SK-N-SH (cell line): Measurements from ENCODE around the gene MAP4K4. TPM values are rescaled to one million over a fixed set of nuclear protein-coding genes. Genes with fewer than 3 reads are reported as not detected.

Source experiments
- CTCF ChIA-PET: fragments of 300-600, 350-600 bp; formaldehyde crosslinking; extraction: SDS; loops from one replicate; lab custom pipeline; 2021; lab: Yijun Ruan, JAX
- POLR2A ChIA-PET: fragments of 350-600 bp; sonication (Branson Sonifier 250); formaldehyde crosslinking; extraction: SDS; loops from one replicate; lab custom pipeline; 2020; ENCODE audit warnings: antibody characterized with exemption, inconsistent platforms; lab: Yijun Ruan, JAX
- DNase-seq: peaks from one replicate; pipeline ENCODE4 v3.0.0; 2012
- H2AFZ ChIP-seq: fragments of 200-600 bp; sonication (generic); 2 replicates; pipeline ENCODE4 v1.8.1; 2016; ENCODE audit warnings: antibody characterized with exemption, mild to moderate bottlenecking, low read depth
- H3F3A ChIP-seq: fragments of 200-600 bp; sonication (generic); replicated peaks from 2 replicates; pipeline ENCODE3; 2016; ENCODE audit warnings: antibody characterized with exemption, mild to moderate bottlenecking; ENCODE audit not compliant: insufficient read depth
- H3K27ac ChIP-seq, 2 experiments: fragments of 200-500 bp in 1 of 2; fragments of 200-600 bp in 1 of 2; sonication (Bioruptor generic) in 1 of 2; sonication (generic), shearing (Covaris generic) in 1 of 2; 2 replicates each; pipeline versions ENCODE4 v1.5.1 to v1.6.1; 2014 to 2016; ENCODE audit warnings: low read depth in 2 of 2, inconsistent platforms in 1 of 2, low read length in 1 of 2, mild to moderate bottlenecking in 1 of 2, mixed read lengths in 1 of 2
- H3K27me3 ChIP-seq: fragments of 200-600 bp; sonication (generic), shearing (Covaris generic); 2 replicates; pipeline ENCODE4 v1.6.1; 2016; ENCODE audit warnings: mixed run types; ENCODE audit not compliant: insufficient read depth
- H3K36me3 ChIP-seq, 2 experiments: fragments of 200-500 bp in 1 of 2; fragments of 200-600 bp in 1 of 2; sonication (Bioruptor generic) in 1 of 2; sonication (generic) in 1 of 2; replicated peaks in 1 of 2; 2 replicates each; pipeline versions ENCODE3 to v1.5.1; 2014 to 2016; ENCODE audit warnings: low read length in 1 of 2, mild to moderate bottlenecking in 1 of 2; ENCODE audit not compliant: insufficient read depth in 2 of 2, control insufficient read depth in 1 of 2
- H3K4me1 ChIP-seq, 2 experiments: fragments of 200-500 bp in 1 of 2; fragments of 200-600 bp in 1 of 2; sonication (Bioruptor generic) in 1 of 2; sonication (generic), shearing (Covaris generic) in 1 of 2; 2 replicates each; pipeline versions ENCODE4 v1.5.1 to v1.6.1; 2014 to 2016; ENCODE audit warnings: low read depth in 1 of 2, low read length in 1 of 2, mixed run types in 1 of 2; ENCODE audit not compliant: insufficient read depth in 2 of 2, control insufficient read depth in 1 of 2
- H3K4me2 ChIP-seq: fragments of 200-600 bp; sonication (generic), shearing (Covaris generic); 2 replicates; pipeline ENCODE4 v1.6.1; 2017; ENCODE audit warnings: mixed run types
- H3K4me3 ChIP-seq, 2 experiments: fragments of 200-500 bp in 1 of 2; fragments of 200-600 bp in 1 of 2; sonication (Bioruptor generic) in 1 of 2; sonication (generic), shearing (Covaris generic) in 1 of 2; 2 replicates each; pipeline versions ENCODE4 v1.5.1 to v1.8.1; 2014 to 2016; ENCODE audit warnings: low read depth in 2 of 2, inconsistent platforms in 1 of 2, low read length in 1 of 2, mild to moderate bottlenecking in 1 of 2, mixed read lengths in 1 of 2, moderate library complexity in 1 of 2
- H3K79me2 ChIP-seq: fragments of 200-600 bp; sonication (generic); 2 replicates; pipeline ENCODE4 v1.8.1; 2017; ENCODE audit warnings: mild to moderate bottlenecking; ENCODE audit not compliant: insufficient read depth
- H3K9ac ChIP-seq: fragments of 200-600 bp; sonication (generic); 2 replicates; pipeline ENCODE4 v1.6.1; 2017; ENCODE audit warnings: mixed run types
- H3K9me2 ChIP-seq: fragments of 200-600 bp; sonication (generic); 2 replicates; pipeline ENCODE4 v1.6.1; 2017; ENCODE audit warnings: mixed run types
- H3K9me3 ChIP-seq: fragments of 200-600 bp; sonication (generic); 2 replicates; pipeline ENCODE4 v1.6.1; 2017; ENCODE audit warnings: mixed run types, mild to moderate bottlenecking, moderate library complexity
- H4K20me1 ChIP-seq: fragments of 200-600 bp; sonication (generic); 2 replicates; pipeline ENCODE4 v1.6.1; 2017; ENCODE audit warnings: mild to moderate bottlenecking, mixed run types; ENCODE audit not compliant: insufficient read depth
- CHD2 ChIP-seq: fragments of 150-350 bp; IDR thresholded peaks from 2 replicates; pipeline ENCODE4 v1.6.1; 2018; ENCODE audit warnings: low read length; ENCODE audit not compliant: partially characterized antibody
- EP300 ChIP-seq, 2 experiments: IDR thresholded peaks; 2 replicates each; pipeline versions ENCODE4 v1.4.0 to v1.6.1; 2012; ENCODE audit warnings: borderline replicate concordance in 1 of 2, low read depth in 1 of 2, low read length in 1 of 2
- FOSL2 ChIP-seq: IDR thresholded peaks from 2 replicates; pipeline ENCODE4 v1.4.0; 2012; ENCODE audit warnings: low read depth, mild to moderate bottlenecking, moderate library complexity, borderline replicate concordance
- GABPA ChIP-seq: IDR thresholded peaks from 2 replicates; pipeline ENCODE4 v1.4.0; 2012; ENCODE audit warnings: low read depth, mild to moderate bottlenecking
- JUND ChIP-seq: IDR thresholded peaks from 2 replicates; pipeline ENCODE4 v1.4.0; 2012
- MAX ChIP-seq: IDR thresholded peaks from 2 replicates; pipeline ENCODE4 v1.4.0; 2012; ENCODE audit warnings: low read depth
- PBX3 ChIP-seq: IDR thresholded peaks from 2 replicates; pipeline ENCODE4; 2012
- RFX5 ChIP-seq: IDR thresholded peaks from 2 replicates; pipeline ENCODE4 v1.6.1; 2012; ENCODE audit warnings: mild to moderate bottlenecking, improper control_type of control experiment, low read length
- RXRA ChIP-seq: IDR thresholded peaks from 2 replicates; pipeline ENCODE4 v1.4.0; 2012; ENCODE audit warnings: low read depth, mild to moderate bottlenecking, borderline replicate concordance
- SMC3 ChIP-seq: IDR thresholded peaks from 2 replicates; pipeline ENCODE4 v1.6.1; 2012; ENCODE audit warnings: low read depth, low read length, improper control_type of control experiment
- TAF1 ChIP-seq: IDR thresholded peaks from 2 replicates; pipeline ENCODE4 v1.6.1; 2012; ENCODE audit warnings: low read depth, mild to moderate bottlenecking, low read length, moderate library complexity, borderline replicate concordance
- TCF12 ChIP-seq: IDR thresholded peaks from 2 replicates; pipeline ENCODE4 v1.4.0; 2012
- USF1 ChIP-seq: IDR thresholded peaks from 2 replicates; pipeline ENCODE4 v1.4.0; 2012; ENCODE audit warnings: low read depth, borderline replicate concordance
- USF2 ChIP-seq: fragments of 150-350 bp; IDR thresholded peaks from 2 replicates; pipeline ENCODE4 v1.6.1; 2017; ENCODE audit warnings: antibody characterized with exemption, low read length, low read depth, borderline replicate concordance
- WGBS: methylation state at CpG from one replicate; pipeline ENCODE4 v1.1.6; 2017; ENCODE audit warnings: low lambda C conversion rate; 5-methylcytosine and 5-hydroxymethylcytosine counted together
- polyA plus RNA-seq, 3 experiments: library from polyadenylated mRNA; depleted of rRNA; stranded (reverse); fragments of >200 nt; gene quantifications; 2 replicates each; pipeline ENCODE4 v1.2.3, GENCODE V29; 2012

MAP4K4 gene
- polyA plus RNA-seq, 1 of the 3 experiments (the other 2 are of a cell fraction): 72.9 TPM

- TF ChIP-seq TAF1 (no peak), USF1 (no peak), SMC3 (no peak), PBX3 (no peak), EP300 (IDR thresholded peaks at IDR 0.05; ENCODE audit: borderline replicate concordance in 1 of 2, low read depth in 1 of 2, low read length in 1 of 2) (no peak), GABPA (no peak), JUND (no peak)
- TF ChIP-seq, all 33 proteins: peak for 0
- Histone ChIP-seq H4K20me1 (no peaks in the 10 kb centered on the region), H2AFZ (no peak overlapping the region), H3K27me3 (no peaks in the 10 kb centered on the region), H3K9me2 (no peaks in the 10 kb centered on the region), H3K36me3 (no peaks in the 10 kb centered on the region), H3K9ac (no peak overlapping the region), H3K79me2 (no peaks in the 10 kb centered on the region), H3K4me3 (no peak overlapping the region), H3K4me2 (no peak overlapping the region), H3K27ac (no peak overlapping the region), H3F3A (no peaks in the 10 kb centered on the region), H3K4me1 (no peaks in the 10 kb centered on the region), H3K9me3 (peaks cover 11% of the 10 kb centered on the region; the same call in 1 of the 2 replicates)
- 80% methylated on average over 5 of the region's 5 CpGs for WGBS
- CTCF ChIA-PET: no interaction called here
- POLR2A ChIA-PET: no interaction called here
- DNase-seq: no peak
Measured at GRCh38 chr2:101673920-101674319, 23.6 kb upstream of the MAP4K4 start.

GRCh38 chr2:101675512-101675911 lies 22.0 kb upstream of the MAP4K4 start:
- Histone ChIP-seq H3K36me3 (no peaks in the 10 kb centered on the region), H3K79me2 (no peaks in the 10 kb centered on the region), H3K9me3 (peaks cover 11% of the 10 kb centered on the region; the same call in 1 of the 2 replicates), H2AFZ (no peak overlapping the region), H3K27ac (no peak overlapping the region), H3K4me3 (no peak overlapping the region), H3F3A (no peaks in the 10 kb centered on the region), H3K4me1 (no peaks in the 10 kb centered on the region), H3K4me2 (no peak overlapping the region), H3K9me2 (no peaks in the 10 kb centered on the region), H3K27me3 (no peaks in the 10 kb centered on the region), H4K20me1 (no peaks in the 10 kb centered on the region), H3K9ac (no peak overlapping the region)
- ChIA-PET CTCF (interaction anchor here (1.0 kb wide), 1 partner anchor 14 kb away, joined by 4 read pairs; no protein-coding TSS in a partner anchor), POLR2A (no interaction called here)
- TF ChIP-seq FOSL2: no peak
- no peak for TF ChIP-seq EP300 (IDR thresholded peaks at IDR 0.05; ENCODE audit: borderline replicate concordance in 1 of 2, low read depth in 1 of 2, low read length in 1 of 2)
- 70% methylated on average over 2 of the region's 2 CpGs for WGBS
- no peak for DNase-seq

- POLR2A ChIA-PET: no interaction called here
- TF ChIP-seq USF2: no peak
- no peak for TF ChIP-seq TCF12
- no peak for TF ChIP-seq RXRA
- TF ChIP-seq GABPA: no peak
- no peak for TF ChIP-seq PBX3
- TF ChIP-seq RFX5: no peak
- no peak for TF ChIP-seq CHD2
- no peak for TF ChIP-seq MAX
Measured at GRCh38 chr2:101676674-101677073, 20.8 kb upstream of the MAP4K4 start.

More at GRCh38 chr2:101676674-101677073, 20.8 kb upstream of the MAP4K4 start:
- H4K20me1 ChIP-seq: no peaks in the 10 kb centered on the region
- H3K36me3 ChIP-seq: no peaks in the 10 kb centered on the region
- no peak overlapping the region for H2AFZ ChIP-seq
- H3K9ac ChIP-seq: no peak overlapping the region
- H3K79me2 ChIP-seq: no peaks in the 10 kb centered on the region
- CTCF ChIA-PET: interaction anchor here (0.7 kb wide), 1 partner anchor 12 kb away, joined by 3 read pairs; no protein-coding TSS in a partner anchor
- no peaks in the 10 kb centered on the region for H3K9me2 ChIP-seq
- no peaks in the 10 kb centered on the region for H3F3A ChIP-seq
- no peak overlapping the region for H3K4me3 ChIP-seq
- no peaks in the 10 kb centered on the region for H3K4me1 ChIP-seq
- H3K27ac ChIP-seq: no peak overlapping the region
- peaks cover 11% of the 10 kb centered on the region; the same call in 1 of the 2 replicates for H3K9me3 ChIP-seq
- H3K27me3 ChIP-seq: no peaks in the 10 kb centered on the region
- no peak for DNase-seq
- H3K4me2 ChIP-seq: no peak overlapping the region
- 90% methylated on average over 2 of the region's 2 CpGs for WGBS
